ENCODE data around the gene CDH12. TPM values are rescaled to one million over a fixed set of nuclear protein-coding genes. Genes with fewer than 3 reads are reported as not detected.

Gene CDH12
- polyA plus RNA-seq, 2 of the 4 experiments (the other 2 are of a cell fraction), result 0.04 TPM; not detected in 1

GRCh38 chr5:22596404-22596970 is 256.7 kb downstream of the CDH12 start:
- H3K27ac ChIP-seq, result no peak overlapping the region
- H3K4me2 ChIP-seq, result no peak overlapping the region
- no peak for TF ChIP-seq RNF2 (IDR thresholded peaks at IDR 0.05; ENCODE audit: borderline replicate concordance, low read depth)
- no peak for TF ChIP-seq BHLHE40 (IDR thresholded peaks at IDR 0.05; ENCODE audit: low read depth, low read length)
- no peak for TF ChIP-seq MAX (IDR thresholded peaks at IDR 0.05)
- no peak for TF ChIP-seq TFCP2L1 (CRISPR knock-in tag; IDR thresholded peaks at IDR 0.05)
- no peak for TF ChIP-seq CHD4 (IDR thresholded peaks at IDR 0.05; ENCODE audit: borderline replicate concordance)
- no peak for TF ChIP-seq MAZ (IDR thresholded peaks at IDR 0.05; ENCODE audit: borderline replicate concordance, low read depth, low read length)
- no peak for TF ChIP-seq HOXB13 (CRISPR knock-in tag; IDR thresholded peaks at IDR 0.05; ENCODE audit: low read depth)
- no peak for TF ChIP-seq NR3C1 (IDR thresholded peaks at IDR 0.05)
- no peak for TF ChIP-seq ELK1 (IDR thresholded peaks at IDR 0.05; ENCODE audit: low read depth, low read length)
- TF ChIP-seq JUNB (IDR thresholded peaks at IDR 0.05), result no peak
- no peak for TF ChIP-seq RCOR1 (IDR thresholded peaks at IDR 0.05; ENCODE audit: low read depth, low read length)
- TF ChIP-seq SREBF2 (IDR thresholded peaks at IDR 0.05), result no peak
- no peak for TF ChIP-seq MAFK (IDR thresholded peaks at IDR 0.05; ENCODE audit: partially characterized antibody)
- no peak for TF ChIP-seq EHMT2 (IDR thresholded peaks at IDR 0.05; ENCODE audit: low read depth)
- no peak for TF ChIP-seq CTCF (IDR thresholded peaks at IDR 0.05)
- no peak for TF ChIP-seq E2F6 (IDR thresholded peaks at IDR 0.05; ENCODE audit: borderline replicate concordance, low read depth)
- no peak for TF ChIP-seq POLR2AphosphoS2 (conservative IDR thresholded peaks at IDR 0.05; ENCODE audit: low read length)
- WGBS (ENCODE audit: missing lambda C conversion rate), result 0% methylated on average over 1 of the region's 1 CpG
- ChIA-PET POLR2A (no interaction called here), CTCF (no interaction called here)
- no peak for DNase-seq (ENCODE audit: low read depth in 1 of 2, low spot score in 1 of 2)
- ATAC-seq, result no peak
- no peaks in the 10 kb centered on the region for H3K4me1 ChIP-seq
- FAIRE-seq, result no peak
- no peak overlapping the region for H3K4me3 ChIP-seq
- no peaks in the 10 kb centered on the region for H3K9me3 ChIP-seq

- DNase-seq (ENCODE audit: low read depth in 1 of 2, low spot score in 1 of 2) (no peak), ATAC-seq (no peak), FAIRE-seq (no peak)
- Histone ChIP-seq H3K4me2 (no peak overlapping the region), H3K27ac (no peak overlapping the region), H3K4me1 (no peaks in the 10 kb centered on the region), H3K9me3 (no peaks in the 10 kb centered on the region), H3K4me3 (no peak overlapping the region)
- TF ChIP-seq CHD4 (IDR thresholded peaks at IDR 0.05; ENCODE audit: borderline replicate concordance), result no peak
- no peak for TF ChIP-seq MAZ (IDR thresholded peaks at IDR 0.05; ENCODE audit: borderline replicate concordance, low read depth, low read length)
- TF ChIP-seq GATA3 (IDR thresholded peaks at IDR 0.05; ENCODE audit: borderline replicate concordance), result no peak
- no peak for TF ChIP-seq JUNB (IDR thresholded peaks at IDR 0.05)
- TF ChIP-seq RARB (CRISPR knock-in tag; IDR thresholded peaks at IDR 0.05), result no peak
- TF ChIP-seq JUN (IDR thresholded peaks at IDR 0.05), result no peak
- no peak for TF ChIP-seq E2F6 (IDR thresholded peaks at IDR 0.05; ENCODE audit: borderline replicate concordance, low read depth)
- TF ChIP-seq KDM5A (IDR thresholded peaks at IDR 0.05), result no peak
- TF ChIP-seq NR3C1 (IDR thresholded peaks at IDR 0.05), result no peak
- TF ChIP-seq ESRRA (IDR thresholded peaks at IDR 0.05; ENCODE audit: borderline replicate concordance, low read length), result no peak
- WGBS (ENCODE audit: missing lambda C conversion rate), result 9% methylated on average over 2 of the region's 2 CpGs
- ChIA-PET POLR2A (no interaction called here), CTCF (no interaction called here)
Observed at GRCh38 chr5:22594491-22594890, 258.7 kb downstream of the CDH12 start.
